ENCODE measurements around the gene MIEF1.

The MIEF1 gene

GRCh38 chr22:39565414-39565944 is 63.4 kb downstream of the MIEF1 start:
- Histone ChIP-seq H3K27ac (no peak overlapping the region), H3K4me1 (peaks cover 11 to 47% (median 34%) of the 10 kb centered on the region in 10 experiments), H3K9me3 (replicated peaks in 1 of 11) (peaks cover 0 to 14% (median 4%) of the 10 kb centered on the region in 11 experiments; a peak in 6 of 22 replicates), H3K9ac (no peak overlapping the region), H4K20me1 (peaks cover 0 to 17% (median 0%) of the 10 kb centered on the region in 11 experiments; a peak in 1 of 22 replicates), H3K4me3 (no peak overlapping the region), H3K27me3 (peaks cover 0 to 12% (median 4%) of the 10 kb centered on the region in 11 experiments; a peak in 10 of 22 replicates), H3K36me3 (no peaks in the 10 kb centered on the region), H3K4me2 (no peak overlapping the region)
- no peak for TF ChIP-seq Cebpa-rat (IDR thresholded peaks at IDR 0.05)

- H4K20me1 ChIP-seq, result 0 out of 22 replicates have a peak, but pooled peaks cover 0 to 5% (median 0%) of the 10 kb centered on the region in 11 experiments
- H3K4me3 ChIP-seq, result peak overlapping the region in 4 of 10 experiments; percentile 24 to 56 (median 42); a peak in 6 of 20 replicates
- peak overlapping the region; percentile 64 to 93 (median 81) for H3K4me2 ChIP-seq
These were observed 65.3 kb downstream of the MIEF1 start for GRCh38 chr22:39567135-39567946.

More at GRCh38 chr22:39567135-39567946, 65.3 kb downstream of the MIEF1 start:
- peak overlapping the region in 9 of 11 experiments; percentile 3 to 56 (median 23); a peak in 10 of 22 replicates for H3K9ac ChIP-seq
- peaks cover 0 to 14% (median 4%) of the 10 kb centered on the region in 11 experiments; a peak in 6 of 22 replicates for H3K9me3 ChIP-seq (replicated peaks in 1 of 11)
- no peaks in the 10 kb centered on the region for H3K27me3 ChIP-seq
- TF ChIP-seq Cebpa-rat (IDR thresholded peaks at IDR 0.05), result no peak
- H3K36me3 ChIP-seq, result no peaks in the 10 kb centered on the region
- peak overlapping the region in 9 of 11 experiments; percentile 9 to 52 (median 44); a peak in 15 of 22 replicates for H3K27ac ChIP-seq
- H3K4me1 ChIP-seq, result peaks cover 11 to 55% (median 35%) of the 10 kb centered on the region in 10 experiments
